Activated CD4-positive, CD25-positive, alpha-beta regulatory T cell treated with anti-CD3 and anti-CD28 coated beads, Interleukin-2, amount 50 U/mL, for 24 hours (primary cell): Measurements from ENCODE around the gene CRIM1.

Experiments
- ATAC-seq, 2 donors: fragments of 150-1000 bp; cut with Tn5 transposase; one replicate each; pipeline ENCODE4 v1.10.0; 2021; ENCODE audit warnings: mild to moderate bottlenecking in 1 of 2, moderate library complexity in 1 of 2

CRIM1 gene

DNA sequence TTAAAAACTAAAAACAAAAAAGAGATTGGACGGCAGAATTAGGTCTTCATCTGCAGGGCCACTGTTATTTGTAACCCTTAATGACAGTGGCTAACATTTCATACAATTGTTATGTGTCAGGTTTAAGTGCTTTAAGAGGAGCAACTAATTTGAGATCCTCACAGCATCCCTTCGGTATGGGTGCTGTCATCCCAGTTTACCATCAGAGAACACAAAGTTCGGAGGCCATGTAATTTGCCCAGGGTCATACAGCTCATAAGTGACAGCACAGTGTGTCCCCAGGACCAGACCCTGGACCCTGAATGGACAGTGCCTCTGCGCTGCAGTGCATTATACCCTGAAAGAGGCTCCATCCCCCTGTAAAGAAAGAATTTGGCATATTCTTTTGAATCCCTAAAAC lies 127.7 kb downstream of the CRIM1 start:
- ATAC-seq = no peak

DNA sequence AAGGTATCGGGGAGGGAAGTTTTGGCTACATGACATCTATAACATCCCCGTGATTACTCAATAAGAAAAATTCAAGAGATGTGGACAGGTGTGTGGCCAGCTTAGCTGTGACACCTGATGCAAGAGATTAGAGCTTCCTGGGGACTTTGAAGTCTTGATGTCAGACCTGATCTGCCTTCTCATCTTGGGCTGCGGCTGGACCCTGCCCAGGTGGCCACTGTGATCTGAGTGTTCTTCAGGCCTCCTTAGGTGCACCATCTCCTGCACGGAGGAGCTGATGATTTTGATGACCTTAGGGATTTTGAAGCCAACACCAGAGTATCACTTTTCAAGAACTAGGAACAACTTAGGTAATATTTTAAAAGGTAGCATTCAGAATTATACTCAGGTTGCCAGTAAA lies 128.9 kb downstream of the CRIM1 start:
- no peak for ATAC-seq

DNA sequence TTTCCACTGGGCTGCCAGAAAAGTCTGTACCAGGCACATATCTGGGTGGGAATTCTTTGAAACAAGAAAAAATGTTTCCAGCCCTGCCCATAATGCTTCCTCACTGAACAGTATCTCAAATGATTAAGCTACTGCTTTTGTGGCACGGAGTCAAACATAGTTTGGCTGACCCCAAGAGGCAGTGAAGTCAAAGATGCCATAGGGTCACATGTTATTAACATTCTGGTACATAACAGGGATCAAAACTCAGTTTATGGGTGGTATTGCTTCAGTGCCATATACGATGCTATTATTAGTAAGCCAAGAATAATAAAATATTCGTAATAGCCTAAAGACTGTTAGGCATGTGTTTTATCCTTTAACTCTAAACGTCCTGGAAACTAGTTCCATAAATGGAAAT lies 129.9 kb downstream of the CRIM1 start:
- ATAC-seq = no peak

DNA sequence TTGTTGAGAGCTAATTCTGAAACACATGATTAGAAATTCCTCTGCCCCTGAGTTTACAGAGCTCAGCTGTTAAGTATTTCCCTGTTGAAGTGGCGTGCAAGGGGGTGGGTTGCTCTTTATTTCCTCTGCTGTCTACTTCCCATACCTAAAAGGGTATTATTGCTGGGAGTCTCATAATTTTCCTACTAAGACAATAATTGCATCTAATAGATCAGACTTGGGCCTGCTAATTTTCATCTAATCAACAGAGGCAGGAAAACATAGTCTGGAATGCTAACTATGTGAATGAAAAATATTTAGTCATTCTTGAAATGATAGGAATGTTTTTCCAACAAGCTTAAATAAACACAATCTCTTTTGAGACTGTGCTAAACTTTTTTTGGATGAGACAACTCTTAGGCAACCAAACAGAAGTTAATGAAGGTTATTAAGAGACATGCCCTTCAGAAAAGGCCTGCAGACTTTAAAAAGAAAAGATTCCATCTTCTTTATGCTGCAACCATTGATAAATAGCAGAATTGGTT lies 131.0 kb downstream of the CRIM1 start:
- ATAC-seq = no peak

DNA sequence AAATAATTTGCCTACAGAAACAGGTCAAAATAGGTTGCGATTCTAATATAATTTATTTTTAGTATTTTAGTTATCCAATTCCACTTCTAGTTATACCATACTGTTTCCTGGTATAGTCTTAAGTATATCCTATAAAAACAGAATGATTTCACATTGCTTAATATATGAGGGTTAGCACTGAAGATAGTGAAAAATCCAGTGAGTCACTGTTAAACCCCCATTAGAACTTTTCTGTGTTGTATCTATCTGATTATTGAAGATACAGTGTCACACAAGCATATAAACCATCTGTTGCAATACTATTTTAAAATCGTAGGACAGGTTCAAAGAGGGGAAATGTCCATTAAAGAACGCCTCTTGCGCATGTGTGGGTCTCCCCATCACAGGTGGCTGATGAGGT lies 132.4 kb downstream of the CRIM1 start:
- no peak for ATAC-seq

- no peak for ATAC-seq
Measured at GRCh38 chr2:36489281-36489680, 133.7 kb downstream of the CRIM1 start.

GRCh38 chr2:36490749-36491148 lies 135.2 kb downstream of the CRIM1 start:
- ATAC-seq = no peak

- no peak for ATAC-seq
Measured at GRCh38 chr2:36492216-36492945, 136.8 kb downstream of the CRIM1 start.

- no peak for ATAC-seq
Measured at GRCh38 chr2:36493306-36493705, 137.7 kb downstream of the CRIM1 start.

DNA sequence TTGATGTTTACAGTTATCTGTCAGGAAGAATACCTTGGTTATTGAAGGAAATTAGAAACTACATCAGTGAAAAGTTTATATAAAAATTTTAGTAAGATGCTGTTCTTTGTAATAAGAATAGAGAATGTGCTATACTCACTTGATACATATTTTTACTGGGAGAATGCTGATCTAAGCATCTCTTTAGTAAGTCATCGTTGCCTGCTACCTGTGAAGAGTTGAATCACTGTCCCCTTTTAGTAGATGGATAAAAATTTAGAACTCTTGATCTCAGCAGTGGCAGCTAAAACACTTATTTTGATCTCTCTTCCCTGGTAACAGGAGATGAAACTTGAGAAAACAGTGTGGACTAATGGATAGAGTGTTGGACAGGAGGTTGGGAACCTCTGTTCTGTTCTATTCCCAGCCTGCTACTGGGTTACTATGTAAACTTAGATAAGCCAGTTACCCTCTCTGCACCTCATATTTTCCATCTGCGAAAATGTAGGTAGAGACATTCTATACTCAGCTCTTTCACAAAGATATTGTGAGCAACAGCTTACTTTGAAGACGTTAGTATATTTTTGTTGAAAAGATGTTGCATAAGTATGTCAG lies 142.1 kb downstream of the CRIM1 start:
- no peak for ATAC-seq

GRCh38 chr2:36499128-36499820 lies 143.7 kb downstream of the CRIM1 start:
- no peak for ATAC-seq

DNA sequence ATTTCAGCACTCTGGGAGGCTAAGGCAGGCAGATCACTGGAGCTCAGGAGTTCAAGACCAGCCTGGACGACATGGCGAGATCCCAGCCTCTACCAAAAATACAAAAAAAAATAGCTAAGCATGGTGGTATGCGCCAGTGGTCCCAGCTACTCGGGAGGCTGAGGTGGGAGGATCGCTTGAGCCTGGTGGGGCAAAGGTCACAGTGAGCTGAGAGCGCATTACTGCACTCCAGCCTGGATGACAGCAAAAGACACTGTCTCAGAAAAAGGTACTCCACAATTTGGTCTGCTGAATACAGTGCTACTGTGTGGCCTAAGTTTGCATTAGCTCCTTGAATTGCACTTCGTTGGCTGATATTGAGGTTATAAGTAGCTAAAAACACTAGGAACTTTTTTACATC lies 144.5 kb downstream of the CRIM1 start:
- ATAC-seq = no peak

DNA sequence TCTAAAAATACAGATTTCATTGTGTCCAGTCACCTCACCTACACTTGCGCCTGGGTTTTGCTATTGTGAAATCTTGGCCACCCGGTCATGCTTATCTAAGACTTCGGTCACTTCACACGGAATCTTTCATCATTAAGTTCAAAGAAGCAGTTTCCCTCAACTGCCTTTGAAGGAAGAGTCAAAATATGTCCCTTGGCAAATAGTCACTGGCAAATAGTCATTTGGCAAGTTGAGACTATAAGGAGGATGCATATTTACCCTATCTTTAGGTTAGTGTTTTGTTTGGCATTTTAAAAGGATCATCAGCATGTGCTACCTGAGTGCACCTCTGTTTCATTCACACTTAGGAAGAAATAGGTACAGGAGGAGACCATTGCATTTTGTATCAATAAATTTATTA lies 146.5 kb downstream of the CRIM1 start:
- no peak for ATAC-seq

GRCh38 chr2:36507408-36507812 lies 151.8 kb downstream of the CRIM1 start:
- ATAC-seq = peak; percentile 66 to 79

- ATAC-seq = no peak
Measured at GRCh38 chr2:36509075-36509474, 153.5 kb downstream of the CRIM1 start.

DNA sequence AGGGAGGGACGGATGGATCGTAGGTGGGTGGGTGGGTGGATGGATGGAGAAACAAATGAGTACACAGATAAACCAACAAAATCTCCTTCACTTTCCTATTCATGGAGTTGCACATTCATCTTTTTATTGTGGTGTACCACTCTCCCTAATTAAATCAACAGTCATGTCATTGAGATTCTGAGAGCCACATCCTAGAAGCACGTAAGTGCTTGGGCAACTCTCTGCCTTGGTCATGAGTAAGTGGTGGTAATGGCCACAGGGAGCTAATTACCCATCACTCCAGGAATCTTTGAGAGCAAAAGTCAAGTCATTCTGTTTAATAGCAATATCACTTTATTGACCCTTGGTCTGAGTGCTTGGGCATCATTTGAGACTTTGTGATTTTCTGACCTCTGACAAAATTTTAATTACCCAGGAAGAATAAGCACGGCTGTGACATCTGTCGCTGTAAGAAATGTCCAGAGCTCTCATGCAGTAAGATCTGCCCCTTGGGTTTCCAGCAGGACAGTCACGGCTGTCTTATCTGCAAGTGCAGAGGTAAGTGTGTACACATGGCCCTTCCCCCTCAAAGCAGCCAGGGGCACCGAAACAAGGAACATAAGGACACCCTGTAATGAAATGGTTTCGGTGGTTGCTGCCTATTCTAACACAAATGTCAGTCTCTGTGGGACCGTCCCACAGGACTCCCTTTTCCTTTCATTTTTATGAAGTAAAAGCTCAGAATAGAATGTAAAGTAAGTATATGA lies 156.5 kb downstream of the CRIM1 start:
- no peak for ATAC-seq

DNA sequence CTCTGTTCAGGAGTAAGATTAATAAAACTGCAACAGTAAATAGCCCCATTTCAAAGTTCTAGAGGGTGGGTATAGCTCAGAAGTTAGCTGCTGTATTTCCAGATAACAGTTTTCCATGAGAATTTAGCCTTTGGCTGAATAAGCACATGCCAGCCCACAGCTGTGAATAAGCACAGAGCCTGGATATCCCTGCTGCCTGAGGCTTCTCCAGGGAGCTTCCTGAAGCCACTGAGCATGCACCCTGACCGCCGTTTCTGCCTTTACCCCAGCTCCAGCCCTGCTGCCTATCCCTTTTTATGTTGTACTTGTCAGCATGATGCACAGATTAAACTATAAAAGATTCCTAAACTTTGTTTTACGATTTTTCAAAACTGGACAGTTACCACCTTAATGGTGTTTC lies 157.1 kb downstream of the CRIM1 start:
- no peak for ATAC-seq

DNA sequence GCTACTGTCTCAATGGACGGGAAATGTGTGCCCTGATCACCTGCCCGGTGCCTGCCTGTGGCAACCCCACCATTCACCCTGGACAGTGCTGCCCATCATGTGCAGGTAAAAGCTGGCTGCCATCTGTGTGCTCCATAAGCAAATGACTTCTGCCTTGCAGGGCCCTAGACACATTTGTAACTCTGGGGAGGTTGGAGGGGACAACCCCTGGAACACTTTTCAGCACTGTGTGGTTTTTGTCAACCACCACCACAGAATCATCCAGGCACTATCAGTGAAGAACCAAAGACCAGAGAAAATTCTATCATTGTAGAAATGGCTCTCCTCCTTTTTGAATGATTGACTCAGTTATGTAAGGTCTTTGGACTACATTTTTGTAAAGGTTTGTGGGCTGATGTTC lies 158.1 kb downstream of the CRIM1 start:
- no peak for ATAC-seq

DNA sequence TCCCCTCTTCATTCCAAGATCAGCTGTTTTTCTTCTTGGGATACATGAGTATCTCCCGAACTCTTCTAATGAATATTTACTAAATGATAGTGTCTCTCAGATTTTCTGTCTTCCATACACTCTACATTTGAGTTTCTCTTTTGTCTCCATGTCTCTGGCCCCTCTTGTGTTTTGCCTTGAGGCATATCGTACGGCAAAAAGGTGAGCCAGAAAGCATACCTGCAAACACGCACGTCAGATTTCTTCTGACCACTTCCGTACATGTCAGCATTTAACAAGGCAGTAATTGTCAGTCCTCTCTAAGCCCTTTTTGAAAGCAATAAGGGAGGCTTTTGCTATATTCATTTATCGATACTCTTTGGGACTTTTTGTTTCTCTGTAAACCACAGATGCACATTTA lies 160.0 kb downstream of the CRIM1 start:
- no peak for ATAC-seq

DNA sequence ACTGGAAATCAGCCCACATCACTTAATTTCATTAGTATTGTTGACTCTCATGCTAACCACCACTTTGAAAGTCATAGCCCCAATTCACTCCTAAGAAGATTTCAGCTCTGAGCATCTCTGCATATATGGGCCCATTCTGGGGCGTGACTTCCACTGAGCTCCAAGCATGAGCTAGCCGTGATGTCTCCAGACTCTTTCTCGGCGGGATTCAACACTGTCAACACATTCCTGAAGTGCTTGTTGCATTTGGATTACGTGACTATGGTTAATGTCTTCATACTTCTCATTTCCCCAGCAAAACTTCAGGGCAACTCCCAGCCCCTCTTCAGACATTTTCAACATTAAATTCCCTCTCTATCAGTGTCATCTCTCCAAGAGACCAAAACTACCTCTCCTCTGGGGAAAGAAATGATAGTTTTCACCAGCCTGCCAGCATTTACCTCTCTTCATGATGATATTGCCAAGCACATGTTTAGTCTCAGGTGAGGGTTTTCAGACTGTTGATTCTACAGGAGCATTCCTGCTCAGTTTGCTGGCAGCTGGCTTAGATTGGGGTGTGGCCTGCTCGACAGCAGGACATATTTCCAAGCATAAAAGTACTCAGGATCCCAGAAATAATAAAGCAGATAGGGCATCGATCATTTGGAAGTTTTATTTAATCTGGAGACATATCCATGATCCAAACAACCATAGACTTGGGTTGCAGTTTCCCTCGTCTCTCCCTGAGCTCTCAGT lies 160.7 kb downstream of the CRIM1 start:
- no peak for ATAC-seq

- ATAC-seq = no peak
Measured at GRCh38 chr2:36520431-36520830, 164.9 kb downstream of the CRIM1 start.

GRCh38 chr2:36523153-36523552 lies 167.6 kb downstream of the CRIM1 start:
- ATAC-seq = no peak

GRCh38 chr2:36525245-36525644 lies 169.7 kb downstream of the CRIM1 start:
- no peak for ATAC-seq
